Central memory CD8-positive, alpha-beta T cell (primary cell): ENCODE data around the gene PNPLA2.

Source experiments
- ATAC-seq: fragments of 150-1000 bp; cut with Tn5 transposase; replicated peaks from 2 replicates; pipeline ENCODE4 v1.10.0; 2022; ENCODE audit warnings: mild to moderate bottlenecking, moderate FRiP score, moderate number of reproducible peaks; ENCODE audit not compliant: poor library complexity, severe bottlenecking; ENCODE audit errors: extremely low read depth
- DNase-seq, 2 donors: peaks; one replicate each; pipeline ENCODE4 v3.0.0; 2021; ENCODE audit warnings: low spot score in 2 of 2
- H3K27ac Mint-ChIP-seq: one replicate; pipeline ENCODE4 v1.8.0; 2022; ENCODE audit warnings: low read depth, mild to moderate bottlenecking, moderate library complexity, mixed read lengths
- H3K27me3 Mint-ChIP-seq: one replicate; pipeline ENCODE4 v1.8.0; 2022; ENCODE audit warnings: mixed read lengths
- H3K36me3 Mint-ChIP-seq: one replicate; pipeline ENCODE4 v1.8.0; 2022; ENCODE audit warnings: mild to moderate bottlenecking, moderate library complexity, mixed read lengths; ENCODE audit not compliant: insufficient read depth
- H3K4me1 Mint-ChIP-seq: one replicate; pipeline ENCODE4 v1.8.0; 2022; ENCODE audit warnings: mixed read lengths
- H3K4me3 Mint-ChIP-seq: one replicate; pipeline ENCODE4 v1.8.0; 2022; ENCODE audit warnings: mild to moderate bottlenecking, moderate library complexity, mixed read lengths
- H3K9me3 Mint-ChIP-seq: one replicate; pipeline ENCODE4 v1.8.0; 2022; ENCODE audit warnings: mixed read lengths

PNPLA2 gene

DNA sequence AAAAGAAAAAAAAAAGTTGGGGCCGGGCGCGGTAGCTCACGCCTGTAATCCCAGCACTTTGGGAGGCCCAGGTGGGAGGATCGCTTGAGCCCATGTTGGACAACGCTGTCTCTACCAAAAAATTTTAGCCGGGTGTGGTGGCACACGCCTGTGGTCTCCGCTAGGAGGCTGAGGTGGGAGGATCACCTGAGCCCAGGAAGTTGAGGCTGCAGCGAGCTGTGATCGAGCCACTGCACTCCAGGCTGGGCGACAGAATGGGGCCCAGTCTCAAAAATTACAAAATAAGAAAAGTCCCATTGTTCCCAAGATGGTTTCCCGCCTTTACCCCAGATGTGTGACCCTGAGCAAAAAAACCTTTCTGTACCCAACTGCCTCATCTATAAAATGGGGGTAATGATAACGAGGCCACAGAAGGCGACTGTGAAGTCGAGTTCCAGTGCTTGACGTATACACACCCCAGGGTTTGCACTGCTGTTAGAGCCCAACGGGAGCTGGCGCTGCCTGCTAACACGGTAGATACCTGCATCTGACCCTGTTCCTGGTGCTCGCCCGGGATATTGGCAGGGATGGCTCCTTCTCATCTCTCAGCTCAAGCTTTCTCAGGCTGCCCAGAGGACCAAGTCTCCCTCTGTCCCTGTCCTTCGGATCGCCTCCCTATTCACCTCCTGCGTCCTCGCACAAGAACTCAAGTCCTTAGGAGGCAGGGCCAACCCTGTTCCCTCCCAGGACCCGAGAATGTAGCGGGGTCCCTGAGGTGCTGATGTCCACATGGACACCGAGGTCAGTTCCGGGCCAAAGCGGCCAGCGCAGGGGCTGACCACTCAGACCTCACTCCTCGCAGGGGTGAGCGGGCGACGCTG lies 10.1 kb upstream of the PNPLA2 start:
- no peaks in the 10 kb centered on the region for H3K27me3 Mint-ChIP-seq
- no peak for DNase-seq
- H3K4me3 Mint-ChIP-seq: peak overlapping the region; percentile 89
- H3K4me1 Mint-ChIP-seq: peaks cover 35% of the 10 kb centered on the region
- H3K27ac Mint-ChIP-seq: peak overlapping the region; percentile 95
- H3K9me3 Mint-ChIP-seq: no peaks in the 10 kb centered on the region
- peaks cover 46% of the 10 kb centered on the region for H3K36me3 Mint-ChIP-seq
- no peak for ATAC-seq

DNA sequence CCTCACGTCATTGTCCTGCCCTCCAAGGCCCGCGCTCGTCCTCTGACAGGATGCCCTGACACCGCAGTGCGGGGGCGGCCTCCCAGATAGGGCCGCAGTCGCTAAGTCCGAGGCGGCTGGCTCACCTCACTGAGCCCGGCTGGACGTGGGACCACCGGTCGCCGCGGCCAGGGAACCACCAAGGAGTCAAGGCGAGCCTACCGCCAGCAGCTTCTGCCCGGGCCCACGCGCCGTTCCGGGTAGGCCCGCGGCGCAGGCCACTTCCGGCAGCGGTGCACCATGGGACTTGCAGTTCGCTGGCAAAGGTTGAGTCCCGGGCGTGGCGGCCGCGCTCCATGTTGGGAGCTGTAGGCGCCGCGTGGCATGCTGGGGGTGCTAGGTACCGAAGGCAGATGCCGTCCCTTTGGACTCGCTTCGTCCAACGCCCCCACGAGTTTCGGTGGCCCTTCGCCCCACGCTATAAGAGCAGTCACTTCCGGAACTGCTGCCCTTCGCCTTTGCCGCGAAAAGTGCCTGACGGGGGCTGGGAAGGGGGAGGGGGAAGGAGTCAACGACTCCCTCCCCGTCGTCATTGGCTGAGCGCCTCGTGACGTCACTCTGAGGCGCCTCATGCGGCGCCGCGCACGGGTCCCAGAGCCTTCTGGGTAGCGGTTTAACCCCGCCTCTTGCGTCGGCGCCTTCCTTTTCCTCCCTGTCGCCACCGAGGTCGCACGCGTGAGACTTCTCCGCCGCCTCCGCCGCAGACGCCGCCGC lies 9.3 kb upstream of the PNPLA2 start, which contains the start of gene RPLP2:
Gene RPLP2, plus strand, starts transcription at position 681 of the 753 bp plus-strand sequence. CDS start 268 bp downstream, outside the sequence.
- no peaks in the 10 kb centered on the region for H3K9me3 Mint-ChIP-seq
- DNase-seq (peak; percentile 97), ATAC-seq (peak; percentile 89)
- peaks cover 35% of the 10 kb centered on the region for H3K4me1 Mint-ChIP-seq
- peaks cover 49% of the 10 kb centered on the region for H3K36me3 Mint-ChIP-seq
- no peaks in the 10 kb centered on the region for H3K27me3 Mint-ChIP-seq
- peak within 1 kb of the TSS; percentile 95 for H3K27ac Mint-ChIP-seq
- peak within 1 kb of the TSS; percentile 89 for H3K4me3 Mint-ChIP-seq

DNA sequence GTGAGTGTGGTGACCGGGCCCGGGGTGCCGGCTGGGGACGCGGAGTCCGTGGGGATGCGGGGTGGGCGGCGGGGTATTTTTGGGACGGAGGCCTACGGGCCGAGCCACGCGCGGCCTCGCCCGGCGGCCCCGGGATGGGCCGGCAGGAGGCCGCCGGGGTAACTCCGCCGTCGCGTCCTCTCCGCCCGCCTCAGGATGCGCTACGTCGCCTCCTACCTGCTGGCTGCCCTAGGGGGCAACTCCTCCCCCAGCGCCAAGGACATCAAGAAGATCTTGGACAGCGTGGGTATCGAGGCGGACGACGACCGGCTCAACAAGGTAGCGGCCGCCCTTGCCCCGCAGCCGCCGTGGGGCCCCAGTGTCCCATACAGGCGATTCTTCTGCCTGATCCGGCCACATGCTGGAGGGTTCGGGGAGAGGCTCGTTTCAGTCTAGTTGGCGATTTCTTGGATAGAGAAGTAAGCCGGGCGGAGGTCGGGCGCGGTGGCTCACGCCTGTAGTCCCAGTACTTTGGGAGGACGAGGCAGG lies 8.6 kb upstream of the PNPLA2 start:
- peak; percentile 20 for ATAC-seq
- Mint-ChIP-seq H3K4me3 (peak overlapping the region; percentile 89), H3K36me3 (peaks cover 50% of the 10 kb centered on the region), H3K27me3 (no peaks in the 10 kb centered on the region), H3K4me1 (peaks cover 35% of the 10 kb centered on the region), H3K9me3 (no peaks in the 10 kb centered on the region), H3K27ac (peak overlapping the region; percentile 95)
- DNase-seq: no peak

DNA sequence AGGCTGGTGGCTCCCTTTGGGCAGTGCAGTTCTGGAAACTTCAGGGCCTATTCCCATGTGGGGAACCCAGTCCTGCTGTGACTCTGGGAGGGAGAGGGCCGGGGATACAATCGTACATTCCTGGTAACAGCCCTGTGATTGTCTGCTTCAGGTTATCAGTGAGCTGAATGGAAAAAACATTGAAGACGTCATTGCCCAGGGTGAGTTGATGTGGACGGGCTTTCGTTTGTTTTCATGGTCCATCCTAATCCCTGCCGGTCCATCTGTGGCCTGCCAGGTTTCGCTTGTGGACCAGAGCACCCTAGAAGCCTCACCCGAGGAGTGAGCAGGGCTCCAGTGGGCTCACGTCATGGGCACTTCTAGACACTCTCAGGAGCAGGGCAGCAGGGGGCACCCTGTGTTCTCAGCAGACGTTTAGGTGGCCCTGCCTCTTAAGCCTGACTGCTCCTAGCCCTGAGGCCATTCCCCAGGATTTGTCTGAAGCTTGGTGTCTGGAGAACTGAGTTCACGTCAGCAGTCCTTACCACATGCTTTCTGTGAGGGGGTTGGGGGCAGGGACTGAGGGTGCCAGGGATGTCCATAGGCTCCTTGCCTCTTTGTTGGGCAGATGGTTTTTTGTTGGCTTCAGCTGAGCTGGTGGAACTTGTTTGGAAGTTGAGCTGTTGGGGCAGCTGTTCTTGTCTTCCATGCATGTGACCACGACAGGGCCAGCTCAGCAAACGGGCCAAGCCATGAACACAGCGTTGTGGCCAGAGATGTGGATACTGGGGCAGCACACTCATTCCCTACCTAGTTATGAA lies 7.1 kb upstream of the PNPLA2 start:
- no peak for DNase-seq
- H3K4me3 Mint-ChIP-seq: peak overlapping the region; percentile 89
- H3K27ac Mint-ChIP-seq: peak overlapping the region; percentile 95
- H3K27me3 Mint-ChIP-seq: no peaks in the 10 kb centered on the region
- H3K4me1 Mint-ChIP-seq: peaks cover 35% of the 10 kb centered on the region
- H3K9me3 Mint-ChIP-seq: no peaks in the 10 kb centered on the region
- no peak for ATAC-seq
- peaks cover 51% of the 10 kb centered on the region for H3K36me3 Mint-ChIP-seq

DNA sequence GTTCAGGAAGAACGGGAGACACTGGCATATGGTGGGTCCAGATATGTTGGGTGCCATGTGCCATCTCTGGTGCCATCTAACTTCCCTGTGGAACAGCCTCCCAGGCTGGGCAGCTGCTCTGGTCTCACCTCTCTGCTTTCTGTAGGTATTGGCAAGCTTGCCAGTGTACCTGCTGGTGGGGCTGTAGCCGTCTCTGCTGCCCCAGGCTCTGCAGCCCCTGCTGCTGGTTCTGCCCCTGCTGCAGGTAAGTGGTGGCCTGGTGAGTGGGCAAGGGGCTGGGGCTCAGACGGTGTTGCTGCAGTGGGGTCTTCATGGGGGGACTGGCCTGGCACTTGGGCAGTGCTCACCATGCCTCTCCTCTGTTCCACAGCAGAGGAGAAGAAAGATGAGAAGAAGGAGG lies 6.3 kb upstream of the PNPLA2 start:
- Mint-ChIP-seq H3K4me1 (peaks cover 35% of the 10 kb centered on the region), H3K36me3 (peaks cover 49% of the 10 kb centered on the region), H3K4me3 (peak overlapping the region; percentile 89), H3K27ac (no peak overlapping the region), H3K27me3 (no peaks in the 10 kb centered on the region), H3K9me3 (no peaks in the 10 kb centered on the region)
- no peak for DNase-seq
- no peak for ATAC-seq

DNA sequence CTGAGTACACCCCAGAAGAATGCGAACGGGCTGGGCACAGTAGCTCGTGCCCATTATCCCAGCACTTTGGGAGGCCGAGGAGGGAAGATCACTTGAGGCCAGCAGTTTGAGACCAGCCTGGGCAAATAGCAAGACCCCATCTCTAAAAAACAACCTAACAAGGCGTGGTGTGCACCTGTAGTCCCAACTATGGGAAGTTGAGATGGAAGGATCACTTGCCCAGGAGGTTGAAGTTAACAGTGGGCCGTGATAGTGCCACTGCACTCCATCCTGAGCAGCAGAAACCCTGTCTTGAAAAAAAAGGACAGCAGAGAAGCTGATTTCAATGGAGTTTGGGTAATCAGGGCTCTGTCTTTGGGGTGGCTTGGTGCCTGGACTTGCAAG lies 5.7 kb upstream of the PNPLA2 start:
- Mint-ChIP-seq H3K4me3 (no peak overlapping the region), H3K36me3 (peaks cover 51% of the 10 kb centered on the region), H3K27me3 (no peaks in the 10 kb centered on the region), H3K27ac (no peak overlapping the region), H3K4me1 (peaks cover 30% of the 10 kb centered on the region), H3K9me3 (no peaks in the 10 kb centered on the region)
- DNase-seq: no peak
- ATAC-seq: no peak

DNA sequence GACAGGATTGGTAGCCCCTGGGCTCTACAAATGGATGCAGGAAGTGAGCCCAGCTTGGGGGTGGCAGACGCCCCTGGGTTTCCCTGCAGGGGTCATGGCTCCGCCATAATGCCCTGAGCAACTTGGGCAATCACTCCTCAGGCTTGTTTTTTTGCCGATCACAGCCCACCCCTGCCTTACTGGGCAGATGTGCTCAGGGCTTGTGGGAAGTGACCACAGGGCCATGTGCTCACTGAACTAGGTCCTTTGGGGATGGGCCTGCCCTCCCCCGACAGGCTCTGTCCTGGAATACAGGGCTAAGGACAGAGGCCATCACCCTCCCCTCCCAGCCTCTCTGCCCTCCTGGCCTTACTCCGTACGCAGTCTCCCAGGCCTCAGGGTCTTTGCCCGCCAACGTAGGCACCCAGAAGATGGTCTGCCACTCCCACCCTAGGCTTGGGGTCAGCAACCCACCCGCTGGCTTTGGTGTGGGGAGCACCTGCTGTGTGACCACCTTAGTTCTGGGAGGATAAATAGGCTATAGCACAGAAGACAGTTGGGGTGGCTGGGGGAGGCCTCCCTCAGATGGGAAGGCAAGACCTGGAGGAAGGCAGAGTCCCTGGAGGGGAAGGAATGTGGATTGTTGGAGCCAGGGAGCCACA lies 5.1 kb upstream of the PNPLA2 start:
- H3K36me3 Mint-ChIP-seq: peaks cover 51% of the 10 kb centered on the region
- H3K4me1 Mint-ChIP-seq: peaks cover 26% of the 10 kb centered on the region
- ATAC-seq (no peak), DNase-seq (no peak)
- H3K27ac Mint-ChIP-seq: no peak overlapping the region
- no peaks in the 10 kb centered on the region for H3K27me3 Mint-ChIP-seq
- H3K4me3 Mint-ChIP-seq: no peak overlapping the region
- no peaks in the 10 kb centered on the region for H3K9me3 Mint-ChIP-seq

DNA sequence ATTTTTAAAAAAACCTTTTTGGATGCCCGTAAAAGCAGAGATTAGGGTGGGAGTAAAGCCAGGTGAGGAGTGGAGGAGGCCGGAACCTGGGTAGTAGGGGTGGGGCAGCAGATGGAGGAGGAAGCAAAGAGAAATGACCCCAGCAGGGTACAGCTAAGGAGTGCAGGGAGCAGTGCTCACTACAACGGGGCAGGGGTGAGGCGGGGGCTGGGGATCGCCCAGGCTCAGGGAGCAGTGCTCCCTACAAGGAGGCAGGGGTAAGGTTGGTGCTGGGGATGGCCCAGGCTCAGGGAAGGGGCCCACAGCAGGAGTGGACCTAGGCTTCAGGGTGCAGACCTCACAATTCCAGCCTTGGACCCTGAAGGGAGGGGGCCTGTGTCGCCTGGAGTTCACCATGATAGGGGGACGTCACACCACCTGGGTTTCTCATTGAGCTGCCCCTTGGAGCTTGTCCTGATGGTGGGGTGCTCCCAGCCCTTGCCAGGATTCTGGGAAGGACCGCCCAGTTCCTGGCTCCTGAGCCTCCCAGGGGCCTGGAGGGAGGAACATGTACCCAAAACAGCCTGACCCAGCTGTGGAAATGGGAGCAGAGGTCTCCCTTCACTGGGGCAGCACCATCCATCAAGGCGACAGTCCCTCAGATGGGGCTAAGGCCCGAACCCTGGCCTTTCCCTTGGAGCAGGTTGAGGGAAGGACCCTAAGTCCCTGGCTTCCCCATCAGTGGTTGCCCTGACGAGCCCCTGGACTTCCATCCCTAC lies 2.9 kb upstream of the PNPLA2 start:
- DNase-seq (no peak), ATAC-seq (no peak)
- Mint-ChIP-seq H3K4me3 (no peak overlapping the region), H3K4me1 (peaks cover 20% of the 10 kb centered on the region), H3K27ac (no peak overlapping the region), H3K36me3 (peaks cover 36% of the 10 kb centered on the region), H3K9me3 (no peaks in the 10 kb centered on the region), H3K27me3 (no peaks in the 10 kb centered on the region)

DNA sequence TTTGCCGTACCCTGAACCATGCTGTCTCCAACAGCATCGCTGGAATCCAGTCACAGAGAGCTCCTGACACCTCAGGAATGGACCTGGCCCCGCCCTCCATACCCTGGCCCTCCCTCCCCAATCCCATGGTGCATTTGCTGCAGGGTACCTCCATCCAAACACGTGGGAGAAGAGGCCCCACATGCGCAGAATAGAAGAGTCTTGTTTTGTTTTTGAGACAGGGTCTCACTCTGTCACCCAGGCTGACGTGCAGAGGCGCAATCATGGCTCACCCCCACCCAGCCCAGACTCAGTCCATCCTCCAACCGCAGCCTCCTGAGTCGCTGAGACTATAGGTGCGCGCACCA lies 2.3 kb upstream of the PNPLA2 start:
- ATAC-seq: no peak
- no peak overlapping the region for H3K27ac Mint-ChIP-seq
- no peak overlapping the region for H3K4me3 Mint-ChIP-seq
- no peaks in the 10 kb centered on the region for H3K9me3 Mint-ChIP-seq
- H3K27me3 Mint-ChIP-seq: no peaks in the 10 kb centered on the region
- H3K4me1 Mint-ChIP-seq: peaks cover 21% of the 10 kb centered on the region
- no peak for DNase-seq
- peaks cover 31% of the 10 kb centered on the region for H3K36me3 Mint-ChIP-seq

DNA sequence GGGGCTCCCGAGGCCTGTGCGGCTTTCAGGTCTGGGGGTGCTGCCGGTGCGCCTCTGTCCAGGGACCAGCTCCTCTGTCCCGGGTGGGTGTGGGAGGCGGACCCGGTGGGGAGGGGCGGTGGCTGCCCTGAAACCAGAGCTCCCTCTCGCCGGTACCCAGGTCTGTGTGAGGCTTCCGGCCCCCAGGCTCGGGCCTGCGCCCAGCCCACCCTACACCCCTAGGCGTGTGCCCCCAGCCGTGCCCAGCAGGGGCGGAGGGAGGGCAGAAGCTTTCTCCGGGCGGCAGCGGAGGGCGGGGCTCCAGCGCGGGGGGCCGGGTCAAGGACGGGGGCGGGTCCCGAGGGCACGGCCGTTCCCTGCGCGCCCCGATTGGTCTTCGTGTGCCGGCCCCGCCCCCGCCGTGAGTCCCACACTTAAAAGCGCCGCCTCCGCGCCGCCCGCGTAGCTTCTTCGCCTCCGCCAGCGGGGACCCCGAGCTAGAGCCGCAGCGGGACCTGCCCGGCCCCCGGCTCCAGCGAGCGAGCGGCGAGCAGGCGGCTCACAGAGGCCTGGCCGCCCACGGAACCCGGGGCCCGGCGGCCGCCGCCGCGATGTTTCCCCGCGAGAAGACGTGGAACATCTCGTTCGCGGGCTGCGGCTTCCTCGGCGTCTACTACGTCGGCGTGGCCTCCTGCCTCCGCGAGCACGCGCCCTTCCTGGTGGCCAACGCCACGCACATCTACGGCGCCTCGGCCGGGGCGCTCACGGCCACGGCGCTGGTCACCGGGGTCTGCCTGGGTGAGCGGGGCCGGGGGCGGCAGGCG lies 616 bp downstream of the PNPLA2 start:
- Mint-ChIP-seq H3K27me3 (no peaks in the 10 kb centered on the region), H3K4me3 (peak overlapping the region; percentile 80), H3K4me1 (peaks cover 23% of the 10 kb centered on the region), H3K27ac (peak overlapping the region; percentile 72), H3K36me3 (peaks cover 25% of the 10 kb centered on the region), H3K9me3 (no peaks in the 10 kb centered on the region)
- DNase-seq (peak; percentile 87 to 88), ATAC-seq (peak; percentile 72)
